ENCODE results near the gene SLC16A2.

The SLC16A2 gene

DNA sequence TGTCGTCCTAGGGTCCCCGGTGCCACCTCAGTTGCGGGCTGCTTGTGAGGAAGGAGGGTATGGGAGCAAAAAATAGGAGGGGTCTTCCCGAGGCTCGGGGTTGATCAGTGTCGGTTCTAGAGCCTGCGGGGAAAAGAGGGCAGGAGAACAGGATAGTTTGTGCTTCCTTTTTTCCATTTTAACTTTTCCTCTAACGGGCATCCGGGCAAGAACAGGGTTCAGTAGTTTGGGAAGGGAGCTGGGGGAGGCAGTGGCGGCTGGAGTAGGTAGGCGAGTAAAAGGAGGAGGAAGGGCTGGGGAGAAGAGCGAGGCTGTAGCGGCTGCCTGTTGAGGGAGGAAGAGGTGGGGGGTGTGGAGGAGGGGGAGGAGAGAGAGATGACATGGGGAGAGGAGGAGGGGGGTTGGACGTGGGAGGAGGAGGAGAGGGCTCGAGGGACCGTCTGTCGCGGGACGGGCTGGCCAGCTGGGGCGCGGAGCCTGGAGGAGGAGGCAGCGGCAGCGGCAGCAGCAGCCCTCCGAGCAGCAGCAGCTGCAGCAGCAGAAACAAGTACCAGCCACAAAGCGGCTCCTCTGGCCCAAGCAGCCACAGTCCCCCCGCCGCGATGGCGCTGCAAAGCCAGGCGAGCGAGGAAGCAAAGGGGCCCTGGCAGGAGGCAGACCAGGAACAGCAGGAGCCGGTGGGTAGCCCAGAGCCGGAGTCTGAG is at the start of gene SLC16A2:
Gene SLC16A2, plus strand, starts transcription at position 458 of the 704 bp plus-strand sequence. Its CDS starts 145 bp downstream, at position 603.
- Histone ChIP-seq H3K9ac (ENCODE audit: low read length in 5 of 5) (peak within 1 kb of the TSS in 4 of 5 donors; percentile 66 to 82 (median 76)), H3K9me3 (ENCODE audit: control insufficient read depth in 5 of 5, low read length in 5 of 5) (no peaks in the 10 kb centered on the region), H3K36me3 (ENCODE audit: control insufficient read depth in 5 of 5, insufficient read depth in 5 of 5, low read length in 5 of 5) (no peaks in the 10 kb centered on the region), H3K27me3 (ENCODE audit: control insufficient read depth in 5 of 5, insufficient read depth in 4 of 5, low read length in 5 of 5) (peaks cover 3 to 20% (median 9%) of the 10 kb centered on the region in 5 donors), H3K27ac (ENCODE audit: low read depth, low read length) (peak within 1 kb of the TSS; percentile 94), H3K4me3 (ENCODE audit: low read depth in 1 of 5, low read length in 5 of 5) (peak within 1 kb of the TSS; percentile 60 to 67 (median 65)), H3K4me1 (ENCODE audit: control insufficient read depth in 5 of 5, insufficient read depth in 5 of 5, low read length in 5 of 5) (peaks cover 0 to 43% (median 22%) of the 10 kb centered on the region in 5 donors)

DNA sequence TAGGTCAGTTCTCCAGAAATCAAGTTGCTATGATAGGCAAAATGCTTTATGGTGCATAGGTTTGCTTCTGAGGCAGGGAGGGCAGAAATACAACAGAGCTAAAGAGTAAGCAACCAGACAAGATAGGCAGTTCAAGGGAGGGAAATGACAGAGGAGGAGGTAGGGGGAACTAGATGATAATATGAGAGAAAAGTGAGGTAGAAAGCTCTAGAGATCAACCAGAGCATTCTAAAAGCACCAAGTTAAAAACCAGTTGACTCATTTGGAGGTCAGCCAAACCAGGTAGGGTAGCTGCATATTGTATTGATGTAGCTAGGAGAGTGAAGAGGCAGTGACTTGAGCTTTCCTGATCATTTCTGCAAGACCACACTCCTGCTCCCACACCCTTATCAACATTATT is 49.0 kb upstream of the SLC16A2 start:
- Histone ChIP-seq H3K27me3 (ENCODE audit: control insufficient read depth in 5 of 5, insufficient read depth in 4 of 5, low read length in 5 of 5) (peaks cover 0 to 4% (median 3%) of the 10 kb centered on the region in 5 donors), H3K9ac (ENCODE audit: low read length in 5 of 5) (no peak overlapping the region), H3K4me3 (ENCODE audit: low read depth in 1 of 5, low read length in 5 of 5) (no peak overlapping the region), H3K27ac (ENCODE audit: low read depth, low read length) (no peak overlapping the region), H3K9me3 (ENCODE audit: control insufficient read depth in 5 of 5, low read length in 5 of 5) (no peaks in the 10 kb centered on the region), H3K4me1 (ENCODE audit: control insufficient read depth in 5 of 5, insufficient read depth in 5 of 5, low read length in 5 of 5) (no peaks in the 10 kb centered on the region), H3K36me3 (ENCODE audit: control insufficient read depth in 5 of 5, insufficient read depth in 5 of 5, low read length in 5 of 5) (no peaks in the 10 kb centered on the region)

DNA sequence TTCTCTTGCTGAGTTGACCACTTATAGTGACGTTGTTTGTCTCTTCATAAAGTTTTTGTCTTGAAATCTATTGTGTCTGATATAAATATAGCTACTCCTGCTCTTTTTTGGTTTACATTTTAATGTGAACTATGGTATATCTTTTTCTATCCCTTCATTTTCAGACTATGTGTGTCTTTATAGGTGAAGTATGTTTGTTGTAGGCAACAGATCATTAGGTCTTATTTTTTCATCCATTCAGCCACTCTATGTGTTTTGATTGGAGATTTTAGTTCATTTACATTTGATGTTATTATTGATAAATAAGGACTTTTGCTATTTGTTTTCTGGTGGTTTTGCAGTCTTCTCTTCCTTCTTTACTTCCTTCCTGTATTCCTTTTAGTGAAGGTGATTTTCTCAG is 44.0 kb upstream of the SLC16A2 start:
- peaks cover 0 to 5% (median 0%) of the 10 kb centered on the region in 5 donors for H3K4me1 ChIP-seq (ENCODE audit: control insufficient read depth in 5 of 5, insufficient read depth in 5 of 5, low read length in 5 of 5)
- peaks cover 0 to 4% (median 3%) of the 10 kb centered on the region in 5 donors for H3K27me3 ChIP-seq (ENCODE audit: control insufficient read depth in 5 of 5, insufficient read depth in 4 of 5, low read length in 5 of 5)
- H3K27ac ChIP-seq (ENCODE audit: low read depth, low read length), result no peak overlapping the region
- no peak overlapping the region for H3K9ac ChIP-seq (ENCODE audit: low read length in 5 of 5)
- H3K4me3 ChIP-seq (ENCODE audit: low read depth in 1 of 5, low read length in 5 of 5), result no peak overlapping the region
- no peaks in the 10 kb centered on the region for H3K9me3 ChIP-seq (ENCODE audit: control insufficient read depth in 5 of 5, low read length in 5 of 5)
- no peaks in the 10 kb centered on the region for H3K36me3 ChIP-seq (ENCODE audit: control insufficient read depth in 5 of 5, insufficient read depth in 5 of 5, low read length in 5 of 5)

DNA sequence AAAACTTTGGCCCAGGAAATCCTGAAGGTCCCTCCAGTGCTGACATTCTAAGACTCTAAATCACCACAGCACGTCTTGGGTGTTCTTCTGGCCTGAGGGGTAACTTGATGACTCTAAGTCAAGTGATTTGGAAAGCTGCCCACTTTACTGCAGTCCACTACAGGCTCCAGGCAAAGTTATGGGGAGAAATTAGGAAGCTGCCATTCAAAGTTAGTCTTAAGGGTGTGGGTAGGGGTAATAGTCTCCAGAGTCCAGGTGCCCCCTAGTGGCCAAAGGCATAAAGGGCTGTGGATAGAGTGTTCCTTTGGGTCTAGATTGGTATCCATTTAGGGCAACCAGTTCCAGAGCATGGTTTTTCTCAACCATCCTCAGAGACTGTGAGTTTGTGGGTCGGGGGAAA is 38.7 kb upstream of the SLC16A2 start:
- H3K9me3 ChIP-seq (ENCODE audit: control insufficient read depth in 5 of 5, low read length in 5 of 5), result no peaks in the 10 kb centered on the region
- no peaks in the 10 kb centered on the region for H3K36me3 ChIP-seq (ENCODE audit: control insufficient read depth in 5 of 5, insufficient read depth in 5 of 5, low read length in 5 of 5)
- H3K4me3 ChIP-seq (ENCODE audit: low read depth in 1 of 5, low read length in 5 of 5), result no peak overlapping the region
- no peak overlapping the region for H3K9ac ChIP-seq (ENCODE audit: low read length in 5 of 5)
- H3K27ac ChIP-seq (ENCODE audit: low read depth, low read length), result no peak overlapping the region
- peaks cover 0 to 8% (median 0%) of the 10 kb centered on the region in 5 donors for H3K4me1 ChIP-seq (ENCODE audit: control insufficient read depth in 5 of 5, insufficient read depth in 5 of 5, low read length in 5 of 5)
- peaks cover 0 to 7% (median 0%) of the 10 kb centered on the region in 5 donors for H3K27me3 ChIP-seq (ENCODE audit: control insufficient read depth in 5 of 5, insufficient read depth in 4 of 5, low read length in 5 of 5)

DNA sequence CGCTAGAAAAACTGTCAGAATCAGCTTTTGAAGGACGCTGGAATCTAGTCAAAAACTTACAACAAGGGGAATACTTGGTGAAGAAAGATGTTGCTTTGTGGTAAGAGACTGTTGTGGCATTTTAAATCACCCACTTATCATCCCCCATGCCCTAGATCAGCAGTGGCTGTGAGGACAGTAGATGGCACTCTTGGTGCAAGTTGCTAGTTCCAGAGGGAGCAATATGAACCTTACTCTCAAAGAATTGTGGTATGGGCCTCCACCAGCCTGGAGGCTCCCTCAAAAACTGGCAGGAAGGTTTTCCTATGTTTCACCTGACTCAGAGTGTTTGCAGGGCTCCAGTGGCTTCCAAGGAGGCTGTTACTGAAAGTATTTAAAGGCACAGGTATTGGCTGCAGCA is 37.7 kb upstream of the SLC16A2 start:
- Histone ChIP-seq H3K4me3 (ENCODE audit: low read depth in 1 of 5, low read length in 5 of 5) (no peak overlapping the region), H3K27me3 (ENCODE audit: control insufficient read depth in 5 of 5, insufficient read depth in 4 of 5, low read length in 5 of 5) (peaks cover 0 to 7% (median 0%) of the 10 kb centered on the region in 5 donors), H3K9ac (ENCODE audit: low read length in 5 of 5) (no peak overlapping the region), H3K9me3 (ENCODE audit: control insufficient read depth in 5 of 5, low read length in 5 of 5) (no peaks in the 10 kb centered on the region), H3K4me1 (ENCODE audit: control insufficient read depth in 5 of 5, insufficient read depth in 5 of 5, low read length in 5 of 5) (peaks cover 0 to 8% (median 0%) of the 10 kb centered on the region in 5 donors), H3K36me3 (ENCODE audit: control insufficient read depth in 5 of 5, insufficient read depth in 5 of 5, low read length in 5 of 5) (no peaks in the 10 kb centered on the region), H3K27ac (ENCODE audit: low read depth, low read length) (no peak overlapping the region)

DNA sequence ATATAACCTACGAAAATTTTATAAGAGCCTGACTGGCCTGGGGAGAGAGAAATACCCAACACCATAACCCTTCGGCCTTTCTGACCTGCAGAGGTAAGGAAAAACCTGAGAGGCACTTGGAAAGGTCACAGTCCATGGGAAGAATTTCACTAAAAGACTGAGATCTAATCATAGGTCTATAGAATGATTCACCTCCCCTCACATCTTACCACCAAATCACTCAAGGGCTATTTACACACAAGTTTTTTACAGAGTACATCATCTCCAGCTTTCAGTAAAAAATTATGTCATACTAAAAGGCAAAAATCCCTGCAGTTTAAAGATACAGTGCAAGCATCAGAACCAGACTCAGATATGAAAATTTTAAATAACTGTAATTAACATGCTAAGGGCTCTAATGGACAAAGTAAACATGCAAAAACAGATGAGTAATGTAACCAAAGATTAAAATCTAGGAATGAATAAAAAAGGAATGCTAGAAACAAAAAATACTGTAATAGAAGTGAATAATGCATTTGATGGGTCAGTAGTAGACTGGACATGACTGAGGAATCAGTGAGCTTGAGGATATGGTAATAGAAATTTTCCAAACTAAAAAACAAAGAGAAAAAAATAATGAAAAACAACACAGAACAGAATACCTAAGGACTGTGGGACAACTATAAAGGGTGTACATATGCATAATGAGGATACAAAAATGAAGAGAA is 32.1 kb upstream of the SLC16A2 start:
- no peaks in the 10 kb centered on the region for H3K4me1 ChIP-seq (ENCODE audit: control insufficient read depth in 5 of 5, insufficient read depth in 5 of 5, low read length in 5 of 5)
- no peaks in the 10 kb centered on the region for H3K36me3 ChIP-seq (ENCODE audit: control insufficient read depth in 5 of 5, insufficient read depth in 5 of 5, low read length in 5 of 5)
- no peak overlapping the region for H3K9ac ChIP-seq (ENCODE audit: low read length in 5 of 5)
- peaks cover 0 to 3% (median 0%) of the 10 kb centered on the region in 5 donors for H3K27me3 ChIP-seq (ENCODE audit: control insufficient read depth in 5 of 5, insufficient read depth in 4 of 5, low read length in 5 of 5)
- H3K4me3 ChIP-seq (ENCODE audit: low read depth in 1 of 5, low read length in 5 of 5), result no peak overlapping the region
- no peak overlapping the region for H3K27ac ChIP-seq (ENCODE audit: low read depth, low read length)
- no peaks in the 10 kb centered on the region for H3K9me3 ChIP-seq (ENCODE audit: control insufficient read depth in 5 of 5, low read length in 5 of 5)

DNA sequence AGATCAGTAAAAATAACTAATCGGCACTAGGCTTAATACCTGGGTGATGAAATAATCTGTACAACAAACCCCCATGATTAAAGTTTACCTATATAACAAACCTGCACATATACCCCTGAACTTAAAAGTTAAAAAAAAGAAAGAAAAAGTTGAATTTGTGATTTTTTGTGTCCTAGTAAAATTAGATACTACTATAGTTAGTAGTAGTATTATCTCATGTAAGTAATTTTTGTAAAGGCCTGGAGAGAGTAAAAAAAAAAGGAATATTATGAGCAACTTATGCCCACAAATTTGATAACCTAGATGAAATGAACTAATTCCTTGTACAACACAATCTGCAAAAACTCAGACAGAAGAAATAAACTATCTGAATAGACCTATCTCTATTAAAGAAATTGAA is 25.7 kb upstream of the SLC16A2 start:
- H3K9ac ChIP-seq (ENCODE audit: low read length in 5 of 5), result no peak overlapping the region
- H3K4me3 ChIP-seq (ENCODE audit: low read depth in 1 of 5, low read length in 5 of 5), result no peak overlapping the region
- H3K36me3 ChIP-seq (ENCODE audit: control insufficient read depth in 5 of 5, insufficient read depth in 5 of 5, low read length in 5 of 5), result no peaks in the 10 kb centered on the region
- H3K9me3 ChIP-seq (ENCODE audit: control insufficient read depth in 5 of 5, low read length in 5 of 5), result no peaks in the 10 kb centered on the region
- H3K4me1 ChIP-seq (ENCODE audit: control insufficient read depth in 5 of 5, insufficient read depth in 5 of 5, low read length in 5 of 5), result no peaks in the 10 kb centered on the region
- H3K27ac ChIP-seq (ENCODE audit: low read depth, low read length), result no peak overlapping the region
- peaks cover 0 to 5% (median 0%) of the 10 kb centered on the region in 5 donors for H3K27me3 ChIP-seq (ENCODE audit: control insufficient read depth in 5 of 5, insufficient read depth in 4 of 5, low read length in 5 of 5)

DNA sequence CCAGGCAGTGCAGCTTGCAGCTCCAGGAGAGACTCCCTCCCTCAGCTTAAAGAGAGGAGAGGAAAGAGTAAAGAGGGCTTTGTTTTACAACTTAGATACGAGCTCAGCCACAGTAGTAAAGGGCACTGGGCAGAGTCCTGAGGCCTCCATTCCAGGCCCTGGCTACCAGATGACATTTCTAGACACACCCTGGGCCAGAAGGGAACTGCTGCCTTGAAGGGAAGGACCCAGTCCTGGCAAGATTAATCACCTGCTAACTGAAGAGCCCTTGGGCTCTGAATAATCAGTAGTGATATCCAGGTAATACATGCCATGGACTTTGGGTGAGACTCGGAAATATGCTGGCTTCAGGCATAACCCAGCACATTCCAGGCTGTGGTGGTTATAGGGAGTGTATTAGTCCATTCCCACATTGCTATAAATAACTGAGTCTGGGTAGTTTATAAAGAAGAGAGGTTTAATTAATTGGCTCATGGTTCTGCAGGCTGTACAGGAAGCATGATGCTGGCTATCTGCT is 15.3 kb upstream of the SLC16A2 start:
- Histone ChIP-seq H3K36me3 (ENCODE audit: control insufficient read depth in 5 of 5, insufficient read depth in 5 of 5, low read length in 5 of 5) (no peaks in the 10 kb centered on the region), H3K4me1 (ENCODE audit: control insufficient read depth in 5 of 5, insufficient read depth in 5 of 5, low read length in 5 of 5) (no peaks in the 10 kb centered on the region), H3K27me3 (ENCODE audit: control insufficient read depth in 5 of 5, insufficient read depth in 4 of 5, low read length in 5 of 5) (peaks cover 0 to 4% (median 2%) of the 10 kb centered on the region in 5 donors), H3K9ac (ENCODE audit: low read length in 5 of 5) (no peak overlapping the region), H3K27ac (ENCODE audit: low read depth, low read length) (no peak overlapping the region), H3K9me3 (ENCODE audit: control insufficient read depth in 5 of 5, low read length in 5 of 5) (peaks cover 0 to 5% (median 0%) of the 10 kb centered on the region in 5 donors), H3K4me3 (ENCODE audit: low read depth in 1 of 5, low read length in 5 of 5) (no peak overlapping the region)

DNA sequence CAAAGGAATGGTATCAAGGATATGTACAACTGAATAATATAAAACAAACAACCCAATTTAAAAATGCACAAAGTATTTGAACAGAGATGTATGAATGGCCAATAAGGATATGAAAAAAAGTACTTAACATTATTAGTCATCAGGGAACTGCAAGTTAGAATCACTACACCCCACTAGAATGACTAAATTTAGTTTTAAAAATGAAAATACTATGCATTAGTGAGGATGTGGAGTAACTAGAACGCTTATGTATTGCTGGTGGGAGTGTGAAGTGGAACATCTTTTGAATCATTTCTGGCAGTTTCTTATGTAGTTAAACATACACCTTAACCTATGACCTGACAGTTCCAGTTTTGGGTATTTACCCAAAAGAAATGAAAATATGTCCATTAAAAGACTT is 13.0 kb upstream of the SLC16A2 start:
- H3K4me3 ChIP-seq (ENCODE audit: low read depth in 1 of 5, low read length in 5 of 5), result no peak overlapping the region
- no peaks in the 10 kb centered on the region for H3K36me3 ChIP-seq (ENCODE audit: control insufficient read depth in 5 of 5, insufficient read depth in 5 of 5, low read length in 5 of 5)
- peaks cover 0 to 5% (median 0%) of the 10 kb centered on the region in 5 donors for H3K9me3 ChIP-seq (ENCODE audit: control insufficient read depth in 5 of 5, low read length in 5 of 5)
- peaks cover 0 to 4% (median 0%) of the 10 kb centered on the region in 5 donors for H3K27me3 ChIP-seq (ENCODE audit: control insufficient read depth in 5 of 5, insufficient read depth in 4 of 5, low read length in 5 of 5)
- no peak overlapping the region for H3K9ac ChIP-seq (ENCODE audit: low read length in 5 of 5)
- H3K27ac ChIP-seq (ENCODE audit: low read depth, low read length), result no peak overlapping the region
- H3K4me1 ChIP-seq (ENCODE audit: control insufficient read depth in 5 of 5, insufficient read depth in 5 of 5, low read length in 5 of 5), result no peaks in the 10 kb centered on the region

DNA sequence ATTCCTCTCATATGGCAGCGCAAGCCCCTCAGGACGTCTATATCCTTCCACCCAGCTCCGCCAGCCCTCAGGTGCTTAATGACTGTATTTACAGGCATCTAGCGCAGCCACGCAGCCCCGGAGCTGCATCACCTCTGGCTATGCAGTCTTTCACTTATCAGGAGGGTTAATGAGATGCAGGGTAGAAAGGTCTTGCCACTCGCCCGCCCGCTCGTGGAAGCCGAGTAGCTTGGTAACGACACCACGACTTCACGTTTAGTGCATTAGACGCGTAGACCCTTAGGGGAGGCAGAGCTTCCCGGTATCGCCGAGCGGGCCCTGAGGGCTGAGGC is 1.5 kb upstream of the SLC16A2 start:
- peak overlapping the region in 4 of 5 donors; percentile 62 to 82 (median 69) for H3K9ac ChIP-seq (ENCODE audit: low read length in 5 of 5)
- H3K27ac ChIP-seq (ENCODE audit: low read depth, low read length), result peak overlapping the region; percentile 94
- H3K9me3 ChIP-seq (ENCODE audit: control insufficient read depth in 5 of 5, low read length in 5 of 5), result no peaks in the 10 kb centered on the region

More for the DNA sequence above, 1.5 kb upstream of the SLC16A2 start:
- Histone ChIP-seq H3K27me3 (ENCODE audit: control insufficient read depth in 5 of 5, insufficient read depth in 4 of 5, low read length in 5 of 5) (peaks cover 3 to 20% (median 9%) of the 10 kb centered on the region in 5 donors), H3K4me1 (ENCODE audit: control insufficient read depth in 5 of 5, insufficient read depth in 5 of 5, low read length in 5 of 5) (peaks cover 0 to 43% (median 22%) of the 10 kb centered on the region in 5 donors), H3K36me3 (ENCODE audit: control insufficient read depth in 5 of 5, insufficient read depth in 5 of 5, low read length in 5 of 5) (no peaks in the 10 kb centered on the region), H3K4me3 (ENCODE audit: low read depth in 1 of 5, low read length in 5 of 5) (peak overlapping the region; percentile 52 to 67 (median 65))

Measured in subcutaneous abdominal adipose tissue (tissue), 5 donors.